ENCODE results near the gene COPA.

The COPA gene

GRCh38 chr1:160373696-160374095 lies 30.6 kb upstream of the COPA start:
- no peak overlapping the region for H3K27ac ChIP-seq
- no peak for TF ChIP-seq CTCF (conservative IDR thresholded peaks at IDR 0.05)

- no peak for TF ChIP-seq CTCF (conservative IDR thresholded peaks at IDR 0.05)
Measured at GRCh38 chr1:160371756-160372155, 28.7 kb upstream of the COPA start.

GRCh38 chr1:160371346-160371631 lies 28.2 kb upstream of the COPA start:
- no peak for TF ChIP-seq CTCF (conservative IDR thresholded peaks at IDR 0.05)
- no peak overlapping the region for H3K27ac ChIP-seq

More at GRCh38 chr1:160371756-160372155, 28.7 kb upstream of the COPA start:
- H3K27ac ChIP-seq = no peak overlapping the region

GRCh38 chr1:160370561-160371345 lies 27.7 kb upstream of the COPA start:
- H3K27ac ChIP-seq = no peak overlapping the region
- TF ChIP-seq CTCF (conservative IDR thresholded peaks at IDR 0.05) = no peak

GRCh38 chr1:160369087-160369486 lies 26.0 kb upstream of the COPA start:
- no peak overlapping the region for H3K27ac ChIP-seq
- TF ChIP-seq CTCF (conservative IDR thresholded peaks at IDR 0.05) = no peak

- no peak overlapping the region for H3K27ac ChIP-seq
- TF ChIP-seq CTCF (conservative IDR thresholded peaks at IDR 0.05) = no peak
Measured at GRCh38 chr1:160367934-160368923, 25.2 kb upstream of the COPA start.

GRCh38 chr1:160367516-160367900 lies 24.5 kb upstream of the COPA start:
- no peak for TF ChIP-seq CTCF (conservative IDR thresholded peaks at IDR 0.05)
- no peak overlapping the region for H3K27ac ChIP-seq

Data from VCaP (cell line).